ENCODE data around the gene SFXN2. TPM values are rescaled to one million over a fixed set of nuclear protein-coding genes. Genes with fewer than 3 reads are reported as not detected.
"Not testable (repeated sequence)": the region's sequence is repeated elsewhere in the genome, so short reads cannot be mapped to it uniquely, and the experiment has no call there.

SFXN2 gene
- total and polyA plus RNA-seq, 7 donors: 0.66 to 11.6 (median 2.4) TPM

DNA sequence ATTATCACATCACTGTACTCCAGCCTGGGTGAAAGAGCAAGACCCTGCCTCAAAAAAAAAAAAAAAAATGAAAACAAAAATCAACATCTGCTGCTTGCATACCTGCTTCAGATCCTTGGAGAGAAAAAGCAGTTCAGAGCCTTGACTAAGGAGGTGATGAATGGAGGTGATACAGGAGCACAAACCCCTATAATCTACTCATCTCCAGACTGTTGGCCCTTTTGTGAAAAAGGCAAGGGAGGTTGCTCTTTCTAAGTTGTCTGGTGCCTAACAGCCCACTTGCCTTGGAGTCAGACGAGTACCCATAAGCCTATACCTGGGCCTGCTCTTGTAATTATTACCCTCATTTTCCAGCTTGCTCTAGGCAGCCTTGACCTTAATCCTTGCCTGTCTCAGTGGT is 1.4 kb downstream of the SFXN2 start:
- intact Hi-C loops (cut with DNase I): loop anchor here (2.0 kb wide), 1 partner anchor 27 kb away; the partner anchor contains the start of gene WBP1L
- no peaks in the 10 kb centered on the region for H3K36me3 ChIP-seq
- no peak for DNase-seq
- H3K9me3 ChIP-seq: no peaks in the 10 kb centered on the region
- H3K4me1 ChIP-seq: peaks cover 0 to 22% (median 14%) of the 10 kb centered on the region in 4 donors
- 78 to 85% methylated on average over 1 of the region's 1 CpG for WGBS, 2 donors
- no peaks in the 10 kb centered on the region for H3K27me3 ChIP-seq
- H3K4me3 ChIP-seq: no peak overlapping the region
- TF ChIP-seq, protein P1, sequence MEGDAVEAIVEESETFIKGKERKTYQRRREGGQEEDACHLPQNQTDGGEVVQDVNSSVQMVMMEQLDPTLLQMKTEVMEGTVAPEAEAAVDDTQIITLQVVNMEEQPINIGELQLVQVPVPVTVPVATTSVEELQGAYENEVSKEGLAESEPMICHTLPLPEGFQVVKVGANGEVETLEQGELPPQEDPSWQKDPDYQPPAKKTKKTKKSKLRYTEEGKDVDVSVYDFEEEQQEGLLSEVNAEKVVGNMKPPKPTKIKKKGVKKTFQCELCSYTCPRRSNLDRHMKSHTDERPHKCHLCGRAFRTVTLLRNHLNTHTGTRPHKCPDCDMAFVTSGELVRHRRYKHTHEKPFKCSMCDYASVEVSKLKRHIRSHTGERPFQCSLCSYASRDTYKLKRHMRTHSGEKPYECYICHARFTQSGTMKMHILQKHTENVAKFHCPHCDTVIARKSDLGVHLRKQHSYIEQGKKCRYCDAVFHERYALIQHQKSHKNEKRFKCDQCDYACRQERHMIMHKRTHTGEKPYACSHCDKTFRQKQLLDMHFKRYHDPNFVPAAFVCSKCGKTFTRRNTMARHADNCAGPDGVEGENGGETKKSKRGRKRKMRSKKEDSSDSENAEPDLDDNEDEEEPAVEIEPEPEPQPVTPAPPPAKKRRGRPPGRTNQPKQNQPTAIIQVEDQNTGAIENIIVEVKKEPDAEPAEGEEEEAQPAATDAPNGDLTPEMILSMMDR (IDR thresholded peaks at IDR 0.05): no peak
- no peak for TF ChIP-seq POLR2A (IDR thresholded peaks at IDR 0.05)
- H3K27ac ChIP-seq: no peak overlapping the region

DNA sequence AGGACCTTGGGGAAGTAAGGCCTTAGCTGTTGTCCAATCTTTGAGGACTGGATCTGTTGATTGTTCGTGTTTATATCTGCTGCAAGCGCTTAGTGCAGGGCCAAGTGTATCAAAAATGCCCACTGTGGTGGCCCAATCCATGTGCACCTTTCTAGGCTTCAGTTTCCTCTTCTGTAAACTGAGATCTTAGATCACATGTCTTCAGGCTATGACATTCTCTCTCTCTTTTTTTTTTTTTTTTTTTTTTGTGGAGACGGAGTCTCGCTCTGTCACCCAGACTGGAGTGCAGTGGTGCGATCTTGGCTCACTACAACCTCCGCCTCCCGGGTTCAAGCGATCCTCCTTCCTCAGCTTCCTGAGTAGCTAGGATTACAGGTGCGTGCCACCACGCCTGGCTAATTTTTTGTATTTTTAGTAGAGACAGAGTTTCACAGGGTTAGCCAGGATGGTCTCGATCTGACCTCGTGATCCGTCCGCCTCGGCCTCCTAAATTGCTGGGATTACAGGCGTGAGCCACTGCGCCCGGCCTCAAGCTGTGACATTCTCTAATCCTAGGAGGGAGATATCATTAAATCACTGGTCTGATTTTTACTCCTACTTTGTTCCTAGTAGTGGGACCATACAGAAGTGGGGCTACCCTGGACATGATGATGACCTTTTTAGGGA is 2.6 kb downstream of the SFXN2 start:
- H3K9me3 ChIP-seq; H3K27ac ChIP-seq; H3K4me3 ChIP-seq; DNase-seq; H3K27me3 ChIP-seq; intact Hi-C loops (cut with DNase I); H3K36me3 ChIP-seq: not testable (repeated sequence)
- peaks cover 0 to 22% (median 13%) of the 10 kb centered on the region in 4 donors for H3K4me1 ChIP-seq
- WGBS, 2 donors: 96 to 97% methylated on average over 18 of the region's 18 CpGs

DNA sequence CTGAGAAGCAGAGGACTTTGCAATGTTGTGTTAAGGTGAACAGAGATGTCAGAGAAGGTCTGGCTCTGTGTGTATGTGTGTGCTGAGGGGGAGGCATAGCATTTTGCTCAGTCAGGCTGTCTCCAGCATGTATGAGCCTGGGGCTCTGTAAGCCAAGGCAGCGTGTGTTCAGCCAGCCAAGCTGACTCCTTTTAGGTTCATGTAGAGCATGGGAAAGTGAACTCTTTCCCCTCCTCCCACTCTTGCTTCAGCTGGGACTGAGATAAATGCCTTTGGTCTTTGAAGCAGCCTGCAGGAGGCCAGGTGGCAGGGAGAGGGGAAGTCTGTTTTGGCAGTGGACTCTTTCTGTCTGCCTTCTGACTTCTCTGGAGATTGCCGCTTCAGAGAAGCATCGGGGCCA is 3.8 kb downstream of the SFXN2 start:
- H3K27ac ChIP-seq: peak overlapping the region; percentile 5 to 57 (median 48)
- no peaks in the 10 kb centered on the region for H3K27me3 ChIP-seq
- no peaks in the 10 kb centered on the region for H3K9me3 ChIP-seq
- H3K36me3 ChIP-seq: no peaks in the 10 kb centered on the region
- DNase-seq: no peak
- intact Hi-C loops (cut with DNase I): no loop called here
- 57 to 88% methylated on average over 3 of the region's 3 CpGs for WGBS, 2 donors
- TF ChIP-seq POLR2AphosphoS5 (IDR thresholded peaks at IDR 0.05): no peak
- no peak for TF ChIP-seq EP300 (IDR thresholded peaks at IDR 0.05)
- TF ChIP-seq, protein P1 (IDR thresholded peaks at IDR 0.05): no peak
- TF ChIP-seq POLR2A (IDR thresholded peaks at IDR 0.05): no peak
- no peak overlapping the region for H3K4me3 ChIP-seq
- peaks cover 0 to 19% (median 12%) of the 10 kb centered on the region in 4 donors for H3K4me1 ChIP-seq

DNA sequence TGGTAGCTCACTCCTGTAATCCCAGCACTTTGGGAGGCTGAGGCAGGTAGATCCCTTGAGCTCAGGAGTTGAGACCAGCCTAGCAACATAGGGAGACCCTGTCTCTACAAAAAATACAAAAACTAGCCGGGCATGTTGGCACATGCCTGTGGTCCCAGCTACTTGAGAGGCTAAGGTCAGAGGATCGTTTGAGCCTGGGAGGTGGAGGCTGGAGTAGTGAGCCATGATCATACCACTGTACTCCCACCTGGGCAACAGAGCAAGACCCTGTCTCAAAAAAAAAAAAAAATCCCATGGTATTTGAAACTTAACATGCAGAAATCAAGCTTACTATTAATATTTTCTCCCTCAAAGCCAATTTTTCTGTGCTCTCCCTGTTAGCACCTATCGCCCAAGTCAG is 5.9 kb downstream of the SFXN2 start:
- H3K27me3 ChIP-seq: no peaks in the 10 kb centered on the region
- no peak overlapping the region for H3K4me3 ChIP-seq
- peaks cover 0 to 9% (median under 1%) of the 10 kb centered on the region in 4 donors for H3K4me1 ChIP-seq
- DNase-seq: no peak
- intact Hi-C loops (cut with DNase I): loop anchor here (10.0 kb wide), 1 partner anchor 524 kb away; the partner anchor contains the start of gene RPEL1
- H3K9me3 ChIP-seq: no peaks in the 10 kb centered on the region
- WGBS, 2 donors: 89 to 91% methylated on average over 3 of the region's 3 CpGs
- H3K27ac ChIP-seq: no peak overlapping the region
- TF ChIP-seq EP300 (IDR thresholded peaks at IDR 0.05) (no peak), POLR2A (IDR thresholded peaks at IDR 0.05) (no peak), POLR2AphosphoS5 (IDR thresholded peaks at IDR 0.05) (no peak)
- TF ChIP-seq, protein P1 (IDR thresholded peaks at IDR 0.05): no peak
- H3K36me3 ChIP-seq: no peaks in the 10 kb centered on the region

DNA sequence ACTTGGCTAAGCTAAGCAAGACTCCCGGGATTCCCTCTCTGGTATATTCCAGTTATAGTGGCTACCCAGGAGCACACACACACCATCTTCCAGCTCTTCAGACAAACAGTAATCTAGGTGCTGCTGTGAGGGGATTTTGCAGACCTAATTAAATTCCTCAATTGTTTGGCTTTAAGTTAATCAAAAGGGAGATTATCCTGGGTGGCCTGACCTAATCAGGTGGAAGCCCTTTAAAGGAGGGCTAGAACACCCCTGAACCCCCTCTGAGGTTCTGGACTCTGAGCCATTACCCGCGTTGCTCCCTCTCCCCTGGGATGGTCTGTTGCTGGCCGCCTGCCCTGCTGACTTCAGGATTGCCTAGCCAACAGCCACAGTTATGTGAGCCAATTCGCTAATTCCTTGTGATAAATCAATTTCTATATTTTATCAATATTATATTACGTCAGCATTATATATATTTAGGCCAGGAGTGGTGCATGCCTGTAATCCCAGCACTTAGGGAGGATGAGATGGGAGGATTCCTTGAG is 6.4 kb downstream of the SFXN2 start:
- TF ChIP-seq, protein P1 (IDR thresholded peaks at IDR 0.05): no peak
- TF ChIP-seq POLR2A (IDR thresholded peaks at IDR 0.05): no peak
- TF ChIP-seq EP300 (IDR thresholded peaks at IDR 0.05): no peak
- TF ChIP-seq POLR2AphosphoS5 (IDR thresholded peaks at IDR 0.05): no peak
- intact Hi-C loops (cut with DNase I): loop anchor here (10.0 kb wide), 1 partner anchor 524 kb away; the partner anchor contains the start of gene RPEL1
- H3K27me3 ChIP-seq: no peaks in the 10 kb centered on the region
- no peaks in the 10 kb centered on the region for H3K36me3 ChIP-seq
- H3K4me3 ChIP-seq: no peak overlapping the region
- H3K4me1 ChIP-seq: peaks cover 0 to 8% (median 0%) of the 10 kb centered on the region in 4 donors
- no peaks in the 10 kb centered on the region for H3K9me3 ChIP-seq
- H3K27ac ChIP-seq: no peak overlapping the region
- 81 to 88% methylated on average over 6 of the region's 6 CpGs for WGBS, 2 donors
- DNase-seq: no peak

Data from sigmoid colon (tissue), 7 donors.